CD4-positive, alpha-beta T cell treated with Interleukin-4 for 4 hours (primary cell): Measurements from ENCODE around the gene SIK1.
"Not testable (repeated sequence)": the region's sequence is repeated elsewhere in the genome, so short reads cannot be mapped to it uniquely, and the experiment has no call there.

ENCODE experiments used
- DNase-seq: peaks from one replicate; pipeline ENCODE4 v3.0.0-alpha.2; 2020

Gene SIK1

DNA sequence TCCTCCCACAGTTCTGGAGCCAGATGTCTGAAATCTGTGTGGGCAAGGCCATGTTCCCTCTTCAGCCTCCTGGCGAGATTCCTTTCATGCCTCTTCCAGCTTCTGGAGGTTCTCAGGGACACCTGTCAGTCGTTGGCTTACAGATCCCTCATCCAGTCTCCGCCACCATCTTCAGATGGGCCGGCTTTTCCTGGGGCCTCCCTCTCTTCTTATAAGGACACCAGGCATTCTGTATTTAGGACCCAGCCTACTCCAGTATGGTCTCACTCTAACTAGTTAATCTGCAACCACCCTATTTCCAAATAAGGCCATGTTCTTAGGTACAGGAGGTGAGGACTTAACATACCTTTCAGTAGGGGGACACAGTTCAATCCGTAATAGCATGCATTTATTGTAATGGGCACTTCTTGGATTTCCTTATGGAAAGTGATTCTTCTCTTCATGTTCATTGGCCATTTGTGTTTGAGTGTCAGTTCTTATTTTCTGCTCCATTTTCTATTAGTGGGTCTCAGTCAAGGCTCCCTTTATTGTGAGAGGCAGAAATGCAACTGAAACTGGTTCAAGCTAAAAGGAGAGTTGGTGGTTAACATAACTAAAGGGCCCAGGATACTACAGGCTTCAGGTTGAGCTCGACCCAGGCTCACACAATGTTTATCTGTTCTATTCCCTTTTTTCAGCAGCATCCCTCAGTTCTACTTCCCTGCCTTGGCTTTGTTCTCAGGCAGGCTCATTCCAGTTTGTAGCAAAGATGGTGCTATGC is 12.6 kb upstream of the SIK1 start:
- DNase-seq = not testable (repeated sequence)

DNA sequence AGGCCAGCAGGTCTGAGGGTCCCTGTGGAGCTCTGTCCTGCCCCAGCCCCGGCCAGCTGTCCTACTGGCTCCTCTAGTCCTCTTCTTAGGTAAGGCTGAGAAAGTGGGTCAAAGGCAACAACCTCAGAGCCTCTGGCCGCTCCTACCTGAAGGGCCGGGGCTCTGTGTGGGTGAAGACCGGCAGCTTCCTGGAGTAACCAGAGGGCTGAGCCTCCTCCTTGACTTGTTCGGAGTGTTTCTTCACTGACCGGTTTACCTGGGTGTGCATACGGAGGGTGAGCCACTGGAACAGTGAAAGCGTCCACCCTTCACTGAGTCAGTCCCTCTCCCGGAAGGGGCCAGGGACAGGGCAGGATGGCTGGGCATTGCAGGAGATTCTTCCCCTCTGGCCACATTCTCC is 9.3 kb upstream of the SIK1 start:
- not testable (repeated sequence) for DNase-seq

DNA sequence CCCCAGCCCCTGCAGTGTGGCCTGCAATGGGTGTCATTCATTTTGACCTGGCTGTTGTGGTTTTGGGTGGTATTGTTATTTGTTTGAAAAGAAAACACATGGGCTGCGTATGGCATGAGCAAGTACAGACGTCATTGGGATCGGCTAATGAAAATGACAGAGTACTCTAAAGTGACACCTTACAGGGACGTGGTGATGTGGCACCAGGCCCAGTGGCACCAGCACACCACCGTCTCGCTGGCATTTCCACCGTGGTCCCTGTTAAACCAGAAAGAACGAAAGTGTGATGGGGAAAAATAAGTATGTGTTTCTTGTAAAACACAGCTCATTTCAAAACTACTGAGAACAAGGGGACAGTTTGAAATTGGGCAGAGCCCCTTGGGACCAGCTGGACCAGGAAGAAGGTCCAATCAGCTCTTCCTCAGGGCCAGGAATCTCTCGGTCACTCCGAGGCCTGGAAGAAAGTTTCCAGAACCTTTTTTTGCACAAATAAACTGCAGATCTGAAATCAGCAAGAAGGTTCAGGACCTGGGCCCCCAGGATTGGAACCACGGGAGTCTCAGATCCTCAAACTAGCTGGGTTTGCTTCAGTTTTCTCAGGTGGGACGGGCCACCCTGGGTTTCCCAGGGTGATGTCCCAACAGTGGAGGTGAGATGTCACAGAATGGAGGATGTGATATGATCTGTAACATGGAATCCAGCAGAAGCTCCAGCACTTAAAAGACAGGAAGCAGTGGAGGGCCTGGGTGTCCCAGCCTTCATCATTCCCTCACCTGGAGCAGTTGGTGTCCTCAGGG is 6.6 kb upstream of the SIK1 start:
- not testable (repeated sequence) for DNase-seq

DNA sequence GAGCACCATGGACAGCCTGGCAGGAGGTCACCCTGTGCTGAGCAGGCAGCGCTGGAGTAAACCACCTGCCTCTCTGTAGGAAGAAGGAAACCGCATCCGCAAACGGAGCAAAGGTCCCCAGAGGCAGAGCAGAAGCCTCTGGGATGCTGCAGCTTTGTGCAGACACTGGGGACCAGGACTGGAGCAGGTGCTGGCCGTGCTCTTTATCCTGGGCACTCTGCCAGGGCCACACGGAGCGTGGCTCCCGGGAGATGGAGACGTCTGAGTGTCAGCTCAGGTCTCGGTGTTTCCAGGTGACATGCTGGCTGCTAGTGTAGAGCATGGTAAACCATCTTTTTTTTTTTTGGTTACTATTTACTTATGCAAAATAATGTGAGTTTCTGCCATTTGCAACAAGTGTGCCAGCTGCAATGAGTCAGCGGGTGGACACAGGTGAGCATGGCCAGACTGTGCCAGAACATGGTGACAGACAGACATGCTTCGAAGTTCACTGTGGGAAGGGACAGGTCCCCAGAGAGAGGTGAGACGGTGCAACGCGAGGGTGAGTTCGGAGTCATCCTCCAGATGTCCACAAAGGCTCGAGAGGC is 4.0 kb upstream of the SIK1 start:
- not testable (repeated sequence) for DNase-seq

DNA sequence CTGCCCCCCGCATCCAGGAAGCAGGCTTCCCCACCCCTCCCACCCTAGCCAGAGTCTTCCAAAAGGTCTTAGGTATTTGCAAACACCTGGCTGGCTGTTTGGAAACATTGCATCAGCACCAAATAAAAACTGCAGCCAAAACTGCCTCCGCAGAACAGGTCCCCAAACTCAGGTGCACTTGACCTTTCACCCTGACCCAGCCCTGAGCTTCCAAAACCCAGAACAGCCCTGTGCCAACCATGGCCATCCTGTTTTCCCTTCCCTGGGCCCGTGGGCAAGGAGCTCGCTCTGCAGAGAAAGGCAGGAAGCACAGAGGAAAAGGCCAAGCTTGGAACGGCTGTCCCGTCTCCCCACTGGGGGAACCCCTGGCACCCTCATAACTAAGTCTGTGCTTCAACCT is 2.0 kb upstream of the SIK1 start:
- DNase-seq = not testable (repeated sequence)

DNA sequence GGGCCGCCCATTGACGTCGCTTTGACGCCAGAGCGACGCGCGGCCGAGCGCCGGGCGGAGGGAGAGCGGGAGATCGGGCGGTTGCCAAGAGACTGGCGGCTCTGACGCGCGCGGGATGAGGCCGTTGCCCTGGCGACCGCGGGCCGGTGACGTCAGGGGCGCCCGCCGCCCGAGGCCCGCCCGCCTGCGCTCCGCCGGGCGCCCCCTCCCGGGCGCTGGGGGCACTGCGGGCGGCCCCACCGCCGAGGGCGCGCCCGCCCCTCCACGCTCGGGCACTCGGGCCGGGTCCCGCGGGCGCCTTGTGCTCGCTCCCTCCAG is 270 bp upstream of the SIK1 start:
- DNase-seq = not testable (repeated sequence)

DNA sequence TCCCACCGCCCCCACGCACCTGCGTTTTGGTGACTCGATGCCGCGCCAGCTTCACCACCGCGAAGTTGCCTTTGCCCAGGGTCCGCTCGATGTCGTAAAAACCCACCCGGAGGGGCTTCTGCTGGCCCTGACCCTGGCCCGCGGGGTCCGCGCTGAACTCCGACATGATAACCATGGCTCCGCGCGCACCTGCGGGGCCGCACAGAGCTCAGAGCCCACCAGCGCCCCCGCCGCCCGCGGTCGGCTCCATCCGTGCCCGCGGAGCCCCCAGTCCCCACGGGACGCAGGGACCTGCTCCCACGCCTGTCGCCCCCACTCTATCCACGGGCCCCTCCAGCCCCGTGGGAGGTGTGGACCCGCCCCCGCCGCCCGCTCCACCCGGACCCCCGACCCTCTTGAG is 927 bp downstream of the SIK1 start:
- not testable (repeated sequence) for DNase-seq

DNA sequence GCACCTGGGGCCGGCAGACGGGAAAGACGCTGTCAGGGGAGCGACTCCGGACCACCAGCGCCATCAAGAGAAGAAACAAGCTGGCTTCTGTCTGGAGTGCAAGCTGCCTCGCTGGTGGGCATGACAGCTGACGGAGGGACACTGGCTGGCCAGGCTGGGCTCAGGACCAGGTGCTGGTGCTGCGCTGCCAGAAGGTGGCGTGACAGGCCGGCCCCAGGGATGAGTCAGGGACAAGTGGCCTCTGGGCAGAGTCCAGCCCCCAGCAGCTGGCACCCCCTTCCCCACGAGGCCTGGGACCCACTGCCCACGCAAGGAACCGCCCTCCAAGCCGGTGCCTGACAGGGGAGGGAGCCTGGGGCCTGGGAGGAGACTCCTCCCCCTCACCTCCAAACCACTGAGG is 7.5 kb downstream of the SIK1 start:
- not testable (repeated sequence) for DNase-seq

DNA sequence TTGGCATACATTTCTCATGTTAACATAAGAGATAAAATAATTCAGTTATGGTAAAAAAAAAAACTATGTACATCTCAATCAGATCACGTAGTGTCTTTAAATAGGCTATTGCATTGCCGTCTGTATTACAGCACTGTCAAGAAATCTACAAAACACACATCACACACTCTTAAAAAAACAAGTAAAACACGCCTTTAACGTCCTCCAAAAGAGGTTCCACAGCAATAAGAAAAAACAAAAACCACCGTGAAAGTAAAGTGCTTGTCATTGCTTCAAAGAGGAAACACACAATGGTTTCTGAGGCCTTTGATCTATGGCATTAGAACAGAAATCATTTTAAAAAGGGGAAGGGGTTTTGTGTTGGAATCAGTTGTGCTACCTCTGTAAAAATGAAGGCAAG is 12.4 kb downstream of the SIK1 start:
- not testable (repeated sequence) for DNase-seq

DNA sequence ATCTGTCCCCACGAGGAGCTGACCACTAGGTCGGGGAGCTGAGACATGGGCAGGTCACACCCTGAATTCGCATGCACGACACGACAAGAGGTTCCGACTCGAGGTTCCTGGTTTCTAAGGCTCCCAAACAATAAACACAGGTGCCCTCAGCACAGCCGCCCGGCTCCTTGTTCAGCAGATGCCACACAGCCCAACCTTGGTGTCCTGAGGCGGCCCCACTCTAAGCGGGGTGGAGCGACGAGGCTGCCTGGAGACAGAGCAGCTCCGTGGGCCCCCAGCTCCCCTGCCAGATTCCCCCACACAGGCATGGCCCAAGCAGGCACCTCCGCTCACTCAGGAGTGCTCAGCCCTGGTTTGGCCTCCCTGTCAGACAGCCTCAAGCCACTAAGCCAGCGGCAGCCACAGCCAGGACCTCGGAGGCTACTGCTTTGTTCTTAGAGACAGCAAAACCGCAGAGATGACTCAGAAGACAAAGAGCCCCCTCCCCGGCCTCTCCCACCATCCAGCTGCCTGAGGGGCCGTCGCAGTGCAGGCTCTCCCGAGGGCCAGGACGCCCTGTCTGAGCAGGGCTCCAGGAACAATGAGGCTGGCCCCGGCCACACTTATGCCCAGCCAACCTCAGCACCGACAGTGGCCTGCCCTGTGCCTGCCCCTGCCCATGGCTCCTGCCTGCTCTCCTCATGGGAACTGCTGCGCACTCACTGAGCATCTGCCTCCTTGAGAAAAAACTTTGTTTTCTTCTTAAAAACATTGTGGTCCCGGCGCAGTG is 14.7 kb downstream of the SIK1 start:
- not testable (repeated sequence) for DNase-seq

DNA sequence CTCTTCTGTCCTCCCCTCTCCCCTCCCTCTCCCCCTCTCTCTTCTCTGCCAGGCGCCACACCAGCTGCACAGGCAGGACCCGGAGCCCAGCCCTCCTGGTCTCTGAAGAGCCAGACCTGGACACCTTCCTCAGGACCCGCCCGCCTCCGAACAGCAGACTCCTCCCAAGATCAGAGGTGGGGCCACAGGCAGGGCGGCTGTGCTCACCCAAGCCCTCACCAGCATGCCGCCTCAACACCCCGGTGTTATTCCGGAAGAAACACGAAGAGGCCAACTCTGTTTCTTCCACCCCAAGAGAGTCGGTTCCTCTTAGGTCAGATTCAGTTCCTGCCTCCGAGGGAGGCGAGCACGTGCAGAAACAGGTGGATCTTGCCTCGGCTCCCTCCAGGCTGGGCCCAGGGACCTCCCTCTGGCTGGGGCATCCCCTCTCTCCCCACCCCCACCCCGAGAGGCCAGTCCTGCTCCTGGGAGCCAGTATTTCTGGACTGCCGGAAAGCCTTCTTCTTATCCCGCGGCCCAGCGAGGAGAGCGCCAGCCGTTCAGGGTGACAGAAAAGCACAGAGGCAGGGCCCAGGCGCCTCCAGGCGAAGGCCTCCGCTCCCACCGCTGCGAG is 16.4 kb downstream of the SIK1 start:
- not testable (repeated sequence) for DNase-seq

DNA sequence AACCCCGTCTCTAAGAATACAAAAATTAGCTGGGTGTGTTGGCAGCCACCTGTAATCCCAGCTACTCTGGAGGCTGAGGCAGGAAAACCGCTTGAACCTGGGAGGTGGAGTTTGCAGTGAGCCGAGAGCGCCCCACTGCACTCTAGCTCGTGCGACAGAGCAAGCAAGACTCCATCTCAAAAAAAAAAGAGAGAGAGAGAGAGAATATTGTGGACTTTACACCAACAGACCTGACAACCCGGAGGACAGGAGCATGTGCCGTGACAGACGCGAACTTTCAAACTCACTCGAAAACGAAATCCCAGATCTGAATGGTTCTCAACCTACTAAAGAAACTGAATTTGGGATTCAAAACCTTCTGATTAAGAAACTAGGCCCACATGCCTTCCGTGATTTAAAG is 19.8 kb downstream of the SIK1 start:
- not testable (repeated sequence) for DNase-seq

DNA sequence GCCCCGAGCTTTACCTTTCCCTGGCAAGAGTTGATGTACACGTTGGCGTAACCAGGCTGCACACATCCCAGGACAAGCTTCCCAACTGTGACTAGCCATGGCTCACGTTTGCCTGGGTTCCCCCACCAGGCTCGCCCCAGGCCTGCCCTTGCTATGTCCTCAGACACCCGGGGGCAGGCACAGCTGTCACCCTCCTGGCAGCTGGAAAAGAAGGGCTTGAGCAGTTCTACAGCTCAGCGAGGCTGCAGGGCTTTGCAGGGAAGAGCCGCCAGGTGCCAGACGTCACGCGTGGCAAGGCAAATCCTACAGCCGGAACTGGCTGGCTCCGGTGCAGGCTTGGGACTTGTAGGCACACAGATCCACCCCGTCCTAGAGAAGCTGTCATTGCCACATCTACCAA is 22.5 kb downstream of the SIK1 start:
- DNase-seq = not testable (repeated sequence)

DNA sequence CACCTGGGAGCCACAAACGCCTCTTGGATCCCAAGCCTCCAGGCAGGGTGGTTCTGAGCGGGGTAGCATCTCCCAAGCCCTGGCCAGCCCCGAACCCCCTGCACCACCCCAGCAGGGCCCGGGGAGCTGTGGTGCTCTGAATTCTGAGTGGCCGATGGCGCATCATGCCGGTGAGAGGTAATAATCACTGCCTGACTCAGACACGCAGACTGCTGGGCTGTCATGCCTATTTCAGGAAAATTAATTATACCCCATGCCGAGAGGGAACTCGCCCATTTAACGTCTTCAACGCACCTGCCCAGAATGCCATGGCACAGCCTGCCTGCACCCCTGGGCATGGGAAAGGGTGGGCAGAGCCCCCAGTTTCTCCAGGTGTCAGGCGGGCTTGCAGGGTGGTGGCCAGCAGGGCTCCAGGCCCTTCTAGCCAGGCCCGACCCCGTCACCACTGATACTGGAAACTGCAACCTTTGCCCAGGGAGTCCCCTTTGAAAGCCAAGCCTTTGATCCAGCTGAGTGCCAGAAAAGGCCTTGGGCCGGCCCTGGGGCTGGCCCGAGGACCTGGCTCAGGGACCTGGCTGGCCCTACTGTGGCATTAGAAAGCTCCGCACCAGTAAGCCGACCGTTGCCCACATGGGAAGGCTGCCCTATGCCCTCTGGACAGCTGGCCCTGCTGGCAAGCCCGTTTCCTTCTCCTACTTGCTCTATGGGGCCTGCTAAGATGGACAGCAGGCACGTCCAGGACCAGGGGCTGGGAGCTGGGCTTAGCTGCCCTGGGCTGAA is 23.1 kb downstream of the SIK1 start:
- DNase-seq = not testable (repeated sequence)

DNA sequence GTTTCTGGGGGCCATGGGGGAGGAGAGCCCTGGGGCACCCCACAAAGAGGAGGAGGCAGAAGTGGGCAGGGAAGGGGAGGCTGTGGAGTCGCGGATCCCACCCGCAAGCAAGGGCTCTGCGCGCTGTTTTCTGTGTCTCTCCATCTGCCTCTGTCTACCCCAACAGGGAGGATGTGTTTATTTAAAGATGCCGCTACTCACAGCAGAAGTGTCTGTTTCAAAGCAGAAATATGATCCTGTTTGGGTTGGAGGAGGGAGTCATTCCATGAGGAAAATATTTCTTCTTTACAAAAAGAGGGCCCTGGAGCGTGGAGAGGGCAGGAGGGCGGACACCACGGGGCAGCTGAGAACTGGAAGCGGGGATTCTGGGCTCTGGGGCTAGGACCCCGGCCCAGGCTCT is 25.8 kb downstream of the SIK1 start:
- DNase-seq = not testable (repeated sequence)

DNA sequence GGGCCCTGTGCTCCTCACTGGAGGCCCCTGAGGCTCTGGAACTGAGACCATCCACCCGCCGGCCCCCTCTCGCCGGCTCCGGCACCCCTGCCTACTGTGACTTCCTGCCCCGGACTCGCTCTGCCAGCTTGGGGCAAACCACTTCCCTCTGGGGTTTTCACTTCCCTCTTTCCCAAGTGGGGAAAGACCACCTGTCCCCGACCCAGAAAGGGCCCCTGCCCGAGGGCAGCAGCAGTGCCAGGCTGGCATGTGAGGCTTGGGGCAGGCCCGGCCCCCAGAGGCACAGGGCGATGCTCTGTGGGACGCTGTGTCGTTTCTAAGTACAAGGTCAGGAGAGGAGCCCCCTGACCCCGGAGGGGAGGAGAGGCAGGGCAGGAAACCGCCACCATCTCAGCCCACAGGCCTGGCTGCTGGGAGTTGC is 27.3 kb downstream of the SIK1 start:
- DNase-seq = not testable (repeated sequence)

DNA sequence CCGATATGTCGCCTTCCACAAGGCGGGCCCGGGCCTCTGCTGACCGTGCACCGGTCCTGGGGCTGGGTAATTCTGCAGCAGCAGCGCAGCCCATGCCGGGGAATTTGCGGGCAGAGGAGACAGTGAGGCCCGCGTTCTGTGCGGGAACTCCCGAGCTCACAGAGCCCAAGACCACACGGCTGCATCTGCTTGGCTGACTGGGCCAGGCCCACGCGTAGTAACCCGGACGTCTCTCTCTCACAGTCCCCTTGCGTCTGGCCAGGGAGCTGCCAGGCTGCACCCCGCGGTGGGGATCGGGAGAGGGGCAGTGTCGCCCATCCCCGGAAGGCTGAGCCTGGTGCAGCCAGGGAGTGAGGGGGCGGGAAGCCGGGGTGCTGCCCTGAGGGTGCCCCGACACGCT is 27.8 kb downstream of the SIK1 start:
- DNase-seq = not testable (repeated sequence)

DNA sequence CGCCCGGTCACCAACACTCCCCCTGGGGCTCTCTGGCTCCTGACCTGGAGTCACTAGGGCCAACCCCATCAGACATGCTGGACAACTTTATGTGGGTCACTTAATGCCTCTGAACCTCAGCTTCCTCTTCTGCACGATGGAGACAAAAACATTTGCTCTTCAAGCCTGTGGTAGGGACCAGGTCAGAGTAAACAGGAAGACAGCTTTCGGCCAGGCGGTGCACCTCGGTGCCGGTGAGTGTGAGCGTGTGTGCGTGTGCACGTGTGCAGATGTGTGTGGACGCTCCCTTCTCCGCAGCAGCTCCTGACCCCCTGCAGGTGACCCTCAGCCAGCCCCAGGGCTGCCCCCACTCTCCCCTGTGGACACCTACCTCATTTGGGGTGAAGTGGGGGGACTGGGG is 28.4 kb downstream of the SIK1 start:
- DNase-seq = not testable (repeated sequence)

DNA sequence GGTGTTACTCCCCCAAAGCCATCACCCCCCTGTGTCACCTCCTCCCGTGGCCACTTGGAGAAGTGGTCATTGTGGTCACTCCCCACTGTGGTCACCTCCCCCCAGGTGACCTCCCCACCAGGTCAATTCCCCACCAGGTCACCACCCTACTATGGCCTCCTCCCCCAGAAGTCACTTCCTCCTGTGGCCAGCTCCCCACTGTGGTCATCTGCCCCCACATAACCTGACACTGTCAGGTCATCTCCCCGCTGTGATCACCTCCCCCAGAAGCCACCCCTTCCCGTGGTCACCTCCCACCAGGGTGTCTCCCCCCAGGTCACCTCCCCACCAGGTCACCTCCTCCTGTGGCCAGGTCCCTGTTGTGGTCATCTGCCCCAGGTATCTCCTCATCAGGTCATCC is 28.9 kb downstream of the SIK1 start:
- not testable (repeated sequence) for DNase-seq

DNA sequence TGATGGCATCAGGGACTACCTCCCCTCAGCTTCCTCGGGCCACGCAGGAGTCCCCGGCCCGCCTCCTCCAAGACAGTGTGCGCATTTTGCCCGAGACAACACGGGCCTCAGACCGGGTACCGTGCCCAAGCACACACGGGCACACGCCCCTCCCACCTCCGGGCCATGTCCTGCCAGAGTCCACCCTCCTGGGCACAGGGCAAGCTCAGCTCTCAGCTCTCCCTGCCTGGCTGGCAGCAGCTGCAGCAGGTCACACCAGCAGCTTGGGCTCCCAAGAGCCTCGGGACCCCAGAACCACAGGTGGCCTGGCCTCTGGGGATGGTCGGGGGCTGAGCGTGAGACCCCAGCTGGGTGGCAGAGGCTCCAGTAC is 29.5 kb downstream of the SIK1 start:
- DNase-seq = not testable (repeated sequence)

DNA sequence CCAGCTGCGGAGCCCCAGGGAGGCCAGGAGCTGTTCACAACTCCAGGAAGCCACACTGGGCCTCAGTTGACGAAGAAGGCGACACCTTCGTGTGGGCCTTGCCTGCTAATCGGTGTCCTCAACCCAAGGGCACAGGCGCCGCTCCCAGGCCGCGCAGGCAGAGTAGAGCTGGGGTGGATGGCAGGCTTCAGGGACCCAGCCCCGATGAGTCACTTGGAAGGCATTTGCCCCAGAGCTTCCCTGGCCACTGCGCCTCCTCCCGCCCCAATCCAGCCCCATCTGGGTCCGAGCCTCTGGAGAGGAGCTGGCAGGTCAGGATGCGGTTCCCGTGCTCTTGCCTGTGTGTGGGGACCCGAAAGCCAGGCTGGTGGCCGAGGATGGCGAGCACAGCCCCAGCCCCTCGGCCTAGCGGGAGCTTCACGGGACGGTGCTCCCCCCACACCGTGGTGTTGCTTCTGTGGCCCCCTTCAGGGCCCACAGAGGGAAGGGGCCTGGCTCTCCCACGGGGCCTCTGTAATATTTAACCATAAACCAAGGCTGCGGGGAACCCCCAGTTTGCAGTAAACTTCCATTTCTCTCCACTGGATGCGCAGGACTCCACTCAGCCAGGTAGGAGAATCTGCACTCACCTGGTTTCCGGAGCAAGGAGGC is 30.0 kb downstream of the SIK1 start:
- DNase-seq = not testable (repeated sequence)
